NCI-H526 treated with DMSO at 0.1 percent for 48 hours (cell line): ENCODE measurements around the gene ZNF750.

Source experiments
- DNase-seq: peaks from one replicate; lab custom pipeline; 2025; lab: John Stamatoyannopoulos, UW

ZNF750 gene

DNA sequence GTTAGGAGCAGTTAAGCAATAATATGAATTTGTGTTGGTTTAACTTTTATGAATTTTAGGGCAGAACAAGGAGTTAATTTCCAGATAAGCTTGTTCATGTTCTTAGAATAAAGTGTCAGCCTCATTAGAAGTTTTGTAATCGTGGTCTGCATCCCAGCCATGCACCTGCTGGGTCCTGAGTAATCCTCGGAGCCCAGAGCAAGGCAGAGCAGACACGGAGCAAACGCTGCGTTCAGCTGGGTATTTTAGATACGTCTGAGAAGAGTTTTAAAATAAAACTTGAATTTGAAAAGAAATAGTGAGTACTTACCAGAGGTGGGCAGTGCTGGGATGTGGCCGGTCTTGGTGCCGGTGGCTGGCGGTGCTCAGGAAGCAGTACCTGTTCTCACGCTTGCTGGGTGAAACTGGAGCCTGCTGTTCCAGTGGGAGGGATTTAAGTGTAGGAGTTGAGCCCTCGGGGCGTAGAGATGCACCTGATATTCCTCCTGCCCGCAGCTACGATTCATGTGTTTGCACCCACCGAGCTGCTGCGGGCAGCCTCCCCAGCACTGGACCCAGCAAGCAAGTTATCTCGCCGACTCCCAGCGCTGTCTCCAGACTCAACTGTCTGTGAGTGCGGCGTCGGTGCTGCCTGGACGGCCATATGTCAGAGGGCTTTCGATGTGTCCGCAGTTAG lies at the start of gene ZNF750:
Gene ZNF750 (minus strand): TSS at position 406 of the 676 bp plus-strand sequence. CDS start 7,568 bp downstream, outside the sequence.
- peak; percentile 76 for DNase-seq

DNA sequence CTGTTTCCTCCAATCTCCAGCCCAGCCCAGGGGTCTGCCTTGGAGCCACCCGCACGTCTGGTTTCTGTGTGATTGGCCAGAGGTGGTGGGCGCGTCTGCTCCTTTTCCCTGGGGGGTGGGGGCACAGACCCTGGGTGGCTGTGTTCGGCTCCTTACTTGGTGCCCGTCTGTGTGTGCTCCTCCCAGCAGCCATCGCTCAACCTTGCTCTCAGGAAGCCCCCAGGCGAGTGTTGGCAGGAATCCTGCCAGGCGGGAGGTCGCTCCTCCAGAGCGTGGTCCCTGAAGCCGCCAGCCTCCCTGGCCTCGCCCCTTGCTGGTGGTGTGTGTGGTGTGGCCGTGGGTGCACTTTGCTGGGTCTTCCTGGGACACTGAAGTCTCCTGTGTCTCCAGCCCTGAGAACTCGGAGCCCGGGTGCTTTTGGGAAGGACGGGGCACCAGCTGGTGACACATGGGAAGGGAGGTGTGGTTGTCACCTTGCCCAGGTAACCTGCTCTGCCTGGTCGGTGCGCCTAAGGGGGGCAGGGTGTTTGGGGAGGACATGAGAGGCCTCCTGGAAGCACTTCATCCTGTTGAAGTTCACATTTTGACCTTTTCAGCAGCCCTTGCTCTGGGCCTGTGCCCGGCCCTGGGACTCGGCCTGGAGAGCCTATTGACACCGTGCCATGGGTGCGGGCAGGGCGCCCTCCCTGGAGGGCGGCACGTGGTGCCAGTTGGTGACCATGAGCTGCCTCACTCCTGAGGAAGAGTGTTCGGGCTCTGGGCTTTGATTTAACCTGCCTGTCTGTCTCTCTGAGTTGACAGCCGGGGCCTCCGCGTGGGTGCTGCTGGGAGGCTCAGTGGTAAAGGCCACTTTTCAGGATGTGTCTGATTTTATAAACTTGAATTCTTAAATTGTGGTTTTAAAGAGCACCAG lies 49.0 kb upstream of the ZNF750 start:
- no peak for DNase-seq

DNA sequence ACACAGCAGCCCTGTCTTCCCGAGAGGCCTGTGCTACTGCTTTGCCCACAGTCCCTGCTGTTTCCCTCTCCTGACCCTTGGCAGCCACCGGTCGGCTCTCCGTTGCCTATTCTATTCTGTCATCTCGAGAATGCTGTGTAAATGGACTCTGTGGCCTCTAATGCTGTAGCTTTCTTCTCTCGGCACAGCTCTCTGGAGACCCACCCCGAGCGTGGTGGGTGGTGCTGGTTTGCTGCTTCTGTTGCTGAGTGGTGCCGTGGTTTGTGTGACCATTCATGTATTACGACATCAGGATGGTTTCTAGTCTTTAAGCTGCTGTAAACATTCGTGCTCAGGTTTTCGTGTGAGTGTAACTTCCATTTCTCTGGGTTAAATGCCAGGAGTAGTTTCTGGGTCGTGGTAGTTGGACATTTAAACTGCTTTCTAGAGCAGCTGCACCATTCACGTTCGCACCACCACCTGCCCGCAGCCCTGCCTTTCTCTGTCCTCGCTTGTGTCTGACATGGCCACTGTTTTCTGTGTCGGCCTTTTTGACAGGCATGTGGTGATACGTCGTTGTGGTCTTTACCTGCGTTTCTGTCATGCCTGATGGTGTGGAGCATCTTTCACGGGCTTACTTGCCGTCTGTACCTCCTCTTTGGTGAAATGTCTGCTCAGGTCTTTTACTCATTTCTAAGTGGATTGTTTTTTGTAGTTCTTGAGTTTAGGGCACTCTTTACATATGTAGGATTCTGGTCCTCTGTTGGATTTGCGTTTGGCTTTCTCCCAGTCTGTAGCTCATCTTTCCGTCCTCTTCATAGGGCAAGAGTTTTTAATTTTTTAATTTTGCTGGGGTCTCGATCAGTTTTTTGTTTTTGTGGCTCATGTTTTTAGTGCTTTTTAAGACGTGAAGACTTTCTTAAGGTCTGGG lies 47.7 kb upstream of the ZNF750 start:
- no peak for DNase-seq

DNA sequence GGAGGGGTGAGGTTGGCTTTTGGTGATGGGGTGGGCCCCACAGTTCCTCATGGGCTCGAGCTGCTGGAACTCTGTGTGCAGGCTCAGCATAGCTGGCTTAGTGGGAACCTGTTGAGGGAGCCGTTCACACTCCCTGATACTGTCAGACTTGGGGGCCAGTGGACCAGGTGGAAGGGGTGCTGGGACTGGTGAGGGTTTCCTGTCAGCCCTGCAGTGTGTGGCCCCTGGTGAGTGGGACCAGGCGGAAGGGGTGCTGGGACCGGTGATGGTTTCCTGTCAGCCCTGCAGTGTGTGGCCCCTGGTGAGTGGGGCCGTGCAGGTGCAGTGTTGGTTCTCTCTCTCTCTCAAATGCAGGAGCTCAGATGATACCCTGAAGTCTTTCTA lies 45.1 kb upstream of the ZNF750 start:
- no peak for DNase-seq

DNA sequence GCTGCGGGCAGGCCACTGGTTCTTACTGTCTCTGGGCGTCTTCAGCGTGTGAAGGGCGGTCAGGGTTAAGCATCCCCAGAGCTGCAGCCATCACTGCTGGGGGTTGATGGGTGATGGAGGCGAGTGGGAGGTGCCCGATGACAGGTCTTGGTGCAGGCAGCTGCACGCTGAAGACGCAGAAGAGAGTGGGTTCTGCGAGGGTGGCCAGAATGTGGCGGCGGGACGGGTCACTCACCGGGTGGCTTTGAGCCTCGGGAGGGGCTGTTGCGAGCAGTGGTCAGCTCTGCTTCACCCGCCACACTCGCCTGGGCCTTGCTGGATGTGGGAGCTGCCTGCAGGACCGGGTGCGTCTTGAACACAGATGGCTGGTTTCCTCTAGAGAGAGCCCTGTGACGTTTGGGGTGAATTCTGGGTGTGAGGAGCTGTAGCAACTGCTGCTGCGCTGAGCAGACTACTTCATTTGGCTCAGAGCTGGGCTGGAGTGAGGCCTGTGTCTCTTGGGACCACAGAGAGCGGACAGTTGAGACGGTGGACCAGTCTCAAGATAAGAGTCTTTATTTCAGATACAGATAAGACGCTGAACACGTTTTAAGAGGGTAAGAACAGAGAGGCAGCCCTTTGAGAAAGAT lies 44.6 kb upstream of the ZNF750 start:
- DNase-seq = no peak

DNA sequence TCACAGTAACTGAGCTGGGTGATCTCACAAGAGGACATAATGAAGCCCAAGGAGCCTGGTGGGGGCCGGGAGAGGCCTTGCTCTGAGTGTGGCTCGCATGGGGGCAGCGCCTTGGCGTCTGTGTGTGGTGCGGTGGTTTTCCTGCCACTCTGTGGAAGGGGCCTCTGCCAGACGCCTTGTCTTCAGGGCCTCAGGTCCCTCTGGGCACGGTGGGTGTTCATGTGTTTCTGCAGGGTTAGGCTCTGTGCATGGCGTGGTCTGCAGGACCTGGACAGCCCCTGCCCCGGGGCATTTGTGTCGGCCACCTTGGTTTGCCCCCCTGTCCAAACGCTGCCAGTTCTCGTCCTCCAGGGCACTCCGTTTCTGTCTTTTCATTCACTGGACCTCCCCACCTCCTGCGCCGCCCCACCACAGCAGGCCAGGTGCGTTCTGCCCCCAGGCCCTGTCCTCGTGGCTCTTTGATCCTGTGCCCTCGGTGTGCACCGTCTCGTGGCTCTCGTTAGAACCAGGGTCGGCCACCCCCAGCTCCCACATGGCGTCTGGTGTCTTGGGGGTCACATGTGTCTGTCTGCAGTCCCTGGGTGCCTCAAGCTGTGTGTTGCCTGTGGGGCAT lies 43.7 kb upstream of the ZNF750 start:
- no peak for DNase-seq

DNA sequence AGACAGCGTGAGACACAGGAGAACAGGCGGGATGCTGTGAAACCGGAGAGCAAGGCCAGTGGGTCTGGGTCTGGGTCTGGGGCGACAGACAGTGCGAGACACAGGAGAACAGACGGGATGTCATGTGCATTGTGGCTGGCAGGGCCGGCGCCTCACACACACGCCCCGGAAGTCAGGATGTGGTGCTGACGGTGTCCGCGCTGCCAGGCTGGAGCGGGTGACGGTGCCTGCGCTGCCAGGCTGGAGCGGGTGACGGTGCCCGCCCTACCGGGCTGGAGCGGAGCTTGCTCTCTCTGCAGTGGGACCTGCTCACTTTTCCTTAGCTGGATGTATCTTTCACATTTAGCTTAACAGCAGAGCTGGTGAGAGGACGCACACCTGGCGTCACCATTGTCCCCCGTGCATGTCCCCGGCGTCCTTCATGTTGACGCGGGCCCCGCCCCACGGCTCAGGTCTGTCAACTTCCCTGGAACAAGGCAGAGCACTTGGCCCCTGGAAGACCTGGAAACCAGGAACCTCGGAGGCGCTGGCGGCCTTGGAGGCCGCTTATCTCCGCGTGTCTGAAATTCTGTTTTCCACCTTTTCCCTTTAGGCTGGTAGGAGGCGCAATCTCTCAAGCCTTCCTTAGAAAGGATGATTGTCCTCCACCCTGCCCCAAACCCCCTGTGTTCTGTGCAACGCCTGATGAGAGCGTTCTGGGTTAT lies 43.0 kb upstream of the ZNF750 start:
- DNase-seq = no peak

DNA sequence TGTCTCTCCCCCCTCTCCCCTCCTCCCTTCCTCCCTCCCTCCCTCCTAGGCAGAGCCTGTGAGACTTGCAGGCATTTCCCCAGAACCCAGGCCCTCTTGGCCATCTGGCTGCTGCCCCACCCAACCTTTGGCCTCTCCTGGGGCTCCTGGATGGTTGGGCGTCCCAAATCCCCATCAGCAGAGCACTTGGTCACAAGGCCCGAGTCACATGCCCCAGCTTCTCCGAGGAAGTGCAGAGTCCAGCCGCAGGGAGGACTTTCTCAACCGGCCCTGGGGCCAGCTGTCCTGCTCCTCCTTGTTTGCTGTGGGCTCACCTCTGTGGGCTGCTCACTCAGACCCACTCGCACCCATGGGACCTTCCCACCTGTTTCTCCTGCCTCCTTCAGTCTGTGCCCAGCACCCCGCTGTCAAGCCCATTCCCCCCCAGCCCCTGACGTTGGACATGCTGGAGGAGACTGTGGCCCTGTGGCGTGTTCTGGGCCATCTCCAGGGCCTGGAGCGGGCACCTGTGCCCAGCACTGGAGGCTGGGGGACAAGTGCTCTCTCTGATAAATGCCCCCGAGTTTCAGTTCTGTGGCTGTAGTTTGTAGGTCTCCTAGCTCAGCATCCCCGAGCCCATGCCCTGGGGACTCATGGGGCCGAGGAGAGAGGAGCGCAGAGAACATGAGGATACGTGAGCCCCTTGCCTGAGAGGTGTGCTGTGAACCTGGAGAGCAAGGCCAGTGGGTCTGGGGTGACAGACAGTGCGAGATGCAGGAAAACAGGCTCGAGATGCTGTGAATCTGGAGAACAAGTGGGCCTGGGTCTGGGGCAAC lies 42.3 kb upstream of the ZNF750 start:
- no peak for DNase-seq

DNA sequence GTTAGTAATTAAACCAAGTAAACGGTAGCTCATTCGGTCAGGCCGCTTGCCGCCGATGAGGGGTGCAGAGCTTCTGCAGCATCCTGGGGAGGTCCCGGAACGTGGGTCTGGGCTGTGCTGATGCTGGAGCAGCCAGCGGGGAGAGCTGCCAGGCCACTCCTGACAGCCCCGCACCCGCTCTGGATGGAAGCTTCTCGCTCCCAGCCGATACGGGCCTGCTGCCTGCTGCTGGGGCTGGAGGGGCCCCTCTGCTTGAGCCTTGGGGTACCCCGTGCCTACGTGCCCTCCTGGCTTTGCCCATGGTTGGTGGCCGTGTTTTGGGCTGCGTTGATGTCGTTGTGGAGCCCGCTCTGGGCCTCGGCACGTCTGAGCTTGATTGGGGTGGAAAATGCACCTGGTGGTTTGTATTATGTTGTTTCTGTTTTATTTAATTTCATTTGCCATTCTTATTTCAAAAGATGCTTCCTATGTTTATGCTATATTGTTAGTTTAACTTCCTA lies 41.6 kb upstream of the ZNF750 start:
- DNase-seq = no peak

DNA sequence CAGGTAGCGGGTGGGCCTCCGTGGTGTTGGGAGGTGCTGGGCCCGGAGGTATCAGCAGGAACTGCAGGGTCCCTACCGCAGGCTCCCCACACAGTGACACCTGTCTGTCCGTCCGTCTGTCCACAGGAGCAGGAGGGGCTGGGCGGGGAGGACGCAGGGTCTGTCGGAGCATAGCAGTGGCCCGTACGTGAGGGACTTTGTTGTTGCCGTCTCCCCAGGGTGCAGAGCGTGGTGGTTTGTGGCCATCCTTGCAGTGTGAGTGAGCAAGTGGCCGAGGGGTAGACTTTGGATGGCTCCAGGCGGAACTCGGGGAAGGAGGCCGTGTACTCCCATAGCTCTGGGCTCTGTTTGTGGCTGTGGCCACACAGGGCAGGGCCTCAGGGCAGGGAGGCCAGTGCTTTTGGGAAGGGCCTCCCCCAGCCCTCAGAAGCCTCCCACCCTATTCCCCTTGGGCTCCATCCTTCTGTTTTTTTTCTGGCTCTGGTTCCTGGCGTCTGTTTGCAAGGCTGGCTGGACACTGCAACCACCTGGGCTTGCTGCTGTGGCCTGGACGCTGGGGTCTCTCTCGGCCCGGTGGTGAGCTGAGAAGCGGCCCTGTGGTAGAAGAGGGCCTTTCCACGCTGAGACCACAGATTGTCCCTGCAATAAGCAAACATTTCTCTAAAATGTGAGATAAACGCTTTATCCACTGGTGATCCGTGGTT lies 41.0 kb upstream of the ZNF750 start:
- DNase-seq = no peak

DNA sequence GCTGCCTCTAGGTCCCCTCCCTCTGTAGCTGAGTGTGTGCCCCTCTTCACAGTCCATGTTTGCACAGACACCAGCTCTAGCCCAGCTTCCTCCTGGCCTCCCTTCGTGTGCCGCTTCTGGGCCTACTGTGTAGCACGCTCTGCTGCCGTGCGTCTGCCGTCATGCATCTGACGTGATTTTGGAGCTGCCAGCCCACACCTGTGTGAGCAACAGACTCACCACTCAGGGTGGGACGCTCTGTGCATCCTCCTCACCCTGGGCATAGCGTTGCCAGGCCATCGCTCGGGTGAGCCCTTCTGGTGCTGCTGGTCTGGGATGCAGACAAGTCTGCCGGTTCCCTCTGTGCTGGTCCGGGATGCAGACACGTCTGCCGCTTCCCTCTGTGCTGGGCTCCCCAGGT lies 39.4 kb upstream of the ZNF750 start:
- DNase-seq = no peak

DNA sequence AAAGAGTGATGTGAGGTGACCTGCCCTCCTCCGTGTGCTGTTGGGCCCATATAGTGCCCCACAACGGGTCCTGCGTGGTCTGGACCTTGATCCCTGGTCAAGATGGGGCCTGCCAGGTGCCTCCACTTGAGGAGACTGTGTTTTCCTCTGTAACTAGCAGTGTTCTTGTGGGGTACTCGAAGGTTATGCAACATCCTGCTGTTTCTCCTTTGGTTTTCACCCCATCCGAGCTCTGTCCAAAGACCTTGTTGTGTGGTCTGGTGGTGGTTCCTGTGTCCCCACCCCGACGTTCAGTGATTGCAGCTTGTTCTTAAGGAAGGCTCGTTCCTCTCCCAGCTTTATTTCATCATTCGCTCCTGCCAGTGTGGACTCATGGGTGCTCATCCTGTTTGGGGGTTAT lies 38.7 kb upstream of the ZNF750 start:
- no peak for DNase-seq

DNA sequence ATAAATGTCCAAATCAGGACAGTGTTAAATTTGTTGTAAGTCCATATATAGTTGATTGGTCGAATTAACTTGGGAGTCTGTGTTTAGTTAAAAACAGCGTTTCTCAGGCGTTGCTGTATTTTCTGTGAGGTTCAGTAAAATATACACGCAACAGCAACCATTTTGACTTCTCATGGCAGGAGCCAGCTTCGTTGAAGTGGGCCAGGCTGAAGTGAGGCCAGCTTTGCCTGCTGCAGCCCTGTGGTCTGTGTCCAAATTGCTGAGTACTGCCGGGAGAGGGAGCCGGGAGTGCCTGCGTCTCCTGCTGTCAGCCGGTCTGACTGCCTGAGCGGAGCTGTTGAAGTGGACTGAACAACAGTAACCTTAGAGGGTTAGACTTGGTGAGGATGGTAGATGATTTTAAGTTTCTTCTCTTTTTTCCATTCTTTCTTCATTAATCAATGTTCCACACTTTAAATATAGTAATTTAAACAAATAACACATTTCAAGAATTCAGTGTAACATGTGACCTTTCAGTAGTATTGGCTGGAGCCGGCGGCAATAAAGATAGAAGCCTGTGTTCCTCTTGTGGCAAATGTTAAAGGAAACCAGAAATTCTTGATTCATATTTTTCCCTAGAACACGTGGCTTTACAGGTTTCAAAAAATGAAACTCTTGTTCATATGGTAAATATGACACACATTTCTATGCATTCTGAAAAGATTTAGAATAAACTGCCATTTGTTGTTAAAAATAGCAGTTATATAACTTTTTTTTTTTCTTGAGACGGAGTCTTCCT lies 37.0 kb upstream of the ZNF750 start:
- no peak for DNase-seq

DNA sequence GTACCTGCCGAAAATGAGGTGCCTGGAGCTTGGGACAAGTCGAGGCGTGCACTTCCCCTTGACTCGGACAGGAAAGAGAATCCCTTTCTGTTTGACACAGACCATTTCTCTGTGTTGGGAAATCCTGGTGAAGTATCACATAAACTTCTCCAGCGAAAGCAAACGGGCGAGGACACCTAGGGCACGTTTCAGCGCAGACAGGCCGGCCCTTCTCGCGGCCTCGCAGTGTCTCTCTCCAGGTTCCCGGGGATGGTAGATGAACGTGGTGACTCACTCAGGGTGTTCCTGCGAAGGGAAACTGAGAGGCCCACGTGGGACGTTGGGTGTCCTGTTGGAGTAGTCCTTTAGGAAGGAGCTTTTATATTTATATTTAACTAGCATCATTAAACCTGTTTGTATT lies 36.3 kb upstream of the ZNF750 start:
- DNase-seq = no peak

DNA sequence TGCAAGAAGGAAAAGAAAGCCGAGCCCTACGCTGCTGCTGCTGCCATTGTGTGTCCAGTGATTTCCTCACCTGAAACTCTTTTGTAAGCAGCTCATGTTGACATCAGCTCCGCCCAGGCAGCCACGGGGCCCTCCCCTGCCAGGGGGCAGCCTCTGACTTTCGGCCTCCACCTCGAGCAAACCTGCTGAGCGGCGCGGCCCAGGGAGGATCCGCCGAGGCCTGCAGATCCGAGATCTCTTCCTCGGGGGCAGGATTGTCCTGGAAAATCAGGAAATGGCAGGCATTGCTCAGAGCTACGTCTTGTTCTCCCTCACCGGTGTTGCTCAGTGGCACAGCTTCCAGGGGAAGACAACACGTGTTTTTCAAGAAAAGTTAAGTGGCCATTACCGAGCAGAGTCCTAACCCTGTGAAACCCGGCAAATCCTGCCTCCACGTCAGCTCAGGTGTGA lies 35.6 kb upstream of the ZNF750 start:
- DNase-seq = peak; percentile 9

DNA sequence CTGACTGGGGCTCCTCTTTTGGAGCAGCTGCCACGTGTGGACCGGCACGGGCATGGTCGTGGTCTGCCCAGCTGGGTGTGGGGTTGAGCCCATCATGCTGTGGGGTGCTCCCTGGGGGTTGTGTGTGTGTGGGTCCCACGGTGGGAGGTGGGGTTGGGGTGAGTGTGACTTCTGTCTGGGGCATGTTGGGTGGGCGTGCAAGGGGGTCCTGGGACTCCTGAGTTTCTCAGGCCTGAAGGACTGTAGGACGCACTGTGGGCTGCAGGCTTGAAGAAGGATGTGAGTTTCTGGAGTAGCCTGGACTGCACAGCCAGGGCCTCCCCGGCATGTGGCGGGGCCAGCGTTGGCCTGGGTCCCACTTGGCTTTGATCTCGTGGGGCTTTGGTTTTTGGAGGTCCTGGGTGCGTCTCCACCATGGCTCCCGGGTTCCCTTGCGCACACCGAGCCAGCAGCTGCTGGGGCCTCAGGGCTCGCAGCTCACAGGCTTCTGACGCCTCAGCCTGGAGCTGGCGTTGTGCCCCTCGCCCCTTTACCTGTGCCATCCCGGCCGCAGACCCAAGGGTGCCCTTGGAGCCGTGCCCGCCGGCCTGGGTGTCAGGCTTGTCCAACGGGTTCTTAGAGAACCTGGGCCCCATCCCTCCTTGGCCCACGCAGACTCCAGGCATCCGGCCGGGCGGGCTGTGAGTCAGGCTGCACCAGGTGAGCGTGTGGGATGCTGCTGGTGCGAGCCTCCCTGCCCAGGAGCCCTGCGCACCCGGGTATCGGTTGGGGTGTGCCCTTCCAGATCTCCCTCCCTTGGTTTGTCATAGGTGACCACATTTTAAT lies 34.4 kb upstream of the ZNF750 start:
- no peak for DNase-seq

DNA sequence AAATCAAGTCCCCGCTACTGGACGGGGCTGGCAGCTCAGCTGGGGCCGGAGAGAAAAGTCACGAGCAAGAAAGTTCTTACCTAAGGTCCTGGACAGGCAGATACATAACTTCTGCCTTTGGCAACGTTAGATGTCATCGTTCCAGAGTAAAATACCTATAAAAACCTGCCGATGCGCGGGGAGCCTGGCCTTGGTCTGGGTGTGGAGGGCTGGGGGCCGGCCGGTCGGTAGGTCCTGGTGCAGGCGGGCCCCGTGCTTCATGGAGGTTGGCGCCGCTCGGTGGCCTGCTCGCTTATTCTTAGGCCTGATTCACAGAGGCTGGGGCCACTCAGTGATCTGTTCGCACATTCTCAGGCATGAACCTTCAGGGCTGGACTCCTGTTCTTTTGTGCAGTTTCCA lies 33.7 kb upstream of the ZNF750 start:
- no peak for DNase-seq
